Renal cortical epithelial cell (primary cell): ENCODE results near the gene PCNX1. TPM values are rescaled to one million over a fixed set of nuclear protein-coding genes. Genes with fewer than 3 reads are reported as not detected.
"Not testable (repeated sequence)": the region's sequence is repeated elsewhere in the genome, so short reads cannot be mapped to it uniquely, and the experiment has no call there.

Source experiments
- DNase-seq: peaks from one replicate; pipeline ENCODE4 v3.0.0-alpha.2; 2011; ENCODE audit warnings: low read depth
- total RNA-seq: library from RNA; depleted of rRNA; stranded (reverse); fragments of >200 nt; gene quantifications from 2 replicates; pipeline ENCODE4 v1.2.3, GENCODE V29; 2014

The PCNX1 gene
- total RNA-seq = 40.1 and 69.0 TPM in 2 replicates

DNA sequence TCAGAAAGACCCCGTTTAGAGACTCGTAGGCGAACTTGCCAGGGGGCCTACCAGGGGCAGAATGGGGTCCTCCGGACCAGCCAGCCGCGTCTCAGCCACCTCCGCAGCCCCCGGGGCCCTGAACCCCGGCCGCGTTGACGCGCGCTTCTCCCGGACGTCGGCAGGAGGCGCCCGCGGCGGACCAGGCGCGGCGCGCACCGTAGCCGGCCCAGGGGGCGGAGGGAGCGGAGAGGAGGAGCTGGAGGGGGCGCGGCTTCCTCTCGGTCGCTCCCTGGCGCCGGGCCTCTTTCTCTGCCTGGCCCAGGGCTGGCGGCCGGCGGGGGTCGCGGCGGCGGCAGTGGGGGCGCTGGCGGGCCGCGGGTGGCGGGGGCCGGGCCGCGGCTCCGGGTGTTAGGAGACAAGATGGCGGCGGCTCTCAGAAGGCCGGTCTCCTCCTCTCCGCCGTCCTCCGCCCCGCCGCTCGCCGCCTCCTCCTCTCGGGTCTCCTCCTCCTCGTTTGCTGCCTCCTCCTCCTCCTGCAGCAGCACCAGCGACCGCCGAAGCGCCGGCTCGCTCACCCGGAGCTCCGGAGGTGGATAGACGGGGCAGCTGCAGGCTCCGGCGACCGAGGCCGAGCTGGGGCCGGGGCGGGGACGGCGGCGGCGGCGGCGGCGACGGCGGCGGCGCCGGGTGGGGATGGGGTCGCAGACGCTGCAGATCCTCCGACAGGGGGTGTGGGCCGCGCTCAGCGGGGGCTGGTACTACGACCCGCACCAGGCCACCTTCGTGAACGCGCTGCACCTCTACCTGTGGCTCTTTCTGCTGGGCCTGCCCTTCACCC, at the start of gene PCNX1:
PCNX1 (plus strand) TSS at position 284 of the 820 bp plus-strand sequence; CDS start at position 676, 392 bp downstream.
- DNase-seq = peak; percentile 54

- no peak for DNase-seq
Observed at GRCh38 chr14:70857496-70857890, 49.8 kb upstream of the PCNX1 start.

DNA sequence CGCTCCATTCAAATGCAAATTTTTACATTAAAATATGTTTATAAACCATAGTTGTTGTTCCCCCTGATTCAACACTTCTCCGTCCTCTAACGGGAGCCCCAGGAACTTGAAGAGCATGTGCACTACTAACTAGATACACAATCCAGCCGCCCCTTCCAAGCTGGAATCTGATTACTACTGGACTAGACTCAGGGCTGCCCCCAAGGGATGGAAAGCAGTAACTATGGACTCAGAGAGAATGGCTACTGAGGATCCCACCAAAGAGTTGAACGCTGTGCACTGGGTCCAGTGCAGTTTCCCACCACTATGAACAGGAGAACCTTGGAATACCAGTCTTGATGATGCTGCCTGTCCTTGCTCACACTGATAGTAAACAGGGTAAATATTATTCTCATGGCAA, 48.6 kb upstream of the PCNX1 start:
- DNase-seq = no peak

DNA sequence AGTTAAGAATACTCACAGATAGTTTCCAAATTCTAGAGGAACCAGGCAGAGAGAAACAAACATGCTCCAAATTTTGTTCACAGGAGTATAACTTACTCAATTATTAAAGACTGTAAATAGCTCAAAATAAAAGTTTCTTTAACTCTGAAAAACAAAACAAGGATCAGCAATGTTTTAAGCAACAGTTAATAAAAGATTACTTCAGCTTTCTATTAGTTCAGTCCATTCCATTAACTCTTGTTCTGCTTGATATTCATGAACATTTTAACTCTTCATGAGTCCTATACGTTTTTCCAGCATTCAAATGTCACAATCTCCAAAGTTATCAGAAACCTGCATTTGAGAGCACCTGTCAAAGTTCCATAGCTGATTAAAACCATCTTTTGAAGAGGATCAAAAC, 40.3 kb upstream of the PCNX1 start:
- DNase-seq = not testable (repeated sequence)

- no peak for DNase-seq
Observed at GRCh38 chr14:70871001-70871400, 36.3 kb upstream of the PCNX1 start.

DNA sequence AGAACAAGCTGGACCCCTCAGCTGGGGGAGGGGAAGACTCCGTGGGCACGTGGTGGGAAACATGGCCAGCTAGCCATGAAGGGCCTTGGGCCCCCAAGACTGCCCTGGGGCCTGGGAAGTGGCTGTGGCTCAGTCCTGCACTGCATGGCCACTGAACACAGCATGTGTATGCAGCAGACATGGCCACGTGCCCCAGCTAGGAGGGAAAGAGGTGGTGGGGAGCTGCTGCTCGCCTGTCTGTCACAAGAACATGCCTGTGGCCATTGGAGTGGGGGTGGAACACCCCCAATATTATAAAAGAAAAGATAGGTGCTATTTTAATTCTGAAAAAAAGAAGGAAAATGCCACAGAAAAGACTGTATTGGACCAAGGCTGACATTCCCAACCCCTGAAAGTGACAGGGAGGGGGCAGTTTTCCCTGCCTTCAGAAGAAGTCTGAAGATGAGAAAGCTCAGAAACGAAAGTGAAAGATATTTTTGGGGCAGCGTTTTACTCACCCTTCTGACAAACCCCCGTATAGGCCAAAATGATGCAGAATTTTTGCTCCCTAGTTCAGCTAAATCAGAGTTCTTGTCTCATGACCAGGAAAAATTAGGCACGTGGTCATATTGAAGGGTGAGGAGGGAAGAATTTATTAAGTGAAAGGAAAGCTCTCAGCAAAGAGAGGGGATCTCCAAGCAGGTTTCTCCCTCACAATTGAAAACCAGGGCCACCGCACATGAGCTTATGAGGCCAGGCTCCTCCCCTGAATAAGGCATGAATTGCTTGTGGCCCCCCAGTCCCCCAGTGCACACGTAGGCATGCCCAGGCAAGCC, 35.2 kb upstream of the PCNX1 start:
- DNase-seq = no peak

DNA sequence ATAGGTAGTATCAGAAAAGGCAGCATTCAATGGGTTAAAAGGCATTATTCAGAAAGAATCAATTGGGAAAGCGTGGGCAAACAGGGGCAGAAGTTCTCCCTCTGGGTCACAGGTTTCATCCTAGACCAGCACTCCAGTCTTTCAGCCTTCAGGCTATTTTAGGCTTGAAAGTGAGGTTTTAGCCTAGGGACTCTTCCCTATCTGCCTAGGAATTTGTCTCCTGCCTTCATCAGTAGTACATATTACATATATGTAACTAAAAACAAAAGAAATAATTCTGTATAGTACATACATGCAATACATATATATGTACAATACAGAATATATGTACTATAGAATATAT, 34.6 kb upstream of the PCNX1 start:
- no peak for DNase-seq

GRCh38 chr14:70873627-70874026, 33.6 kb upstream of the PCNX1 start:
- no peak for DNase-seq

- not testable (repeated sequence) for DNase-seq
Observed at GRCh38 chr14:70875811-70876460, 31.3 kb upstream of the PCNX1 start.

DNA sequence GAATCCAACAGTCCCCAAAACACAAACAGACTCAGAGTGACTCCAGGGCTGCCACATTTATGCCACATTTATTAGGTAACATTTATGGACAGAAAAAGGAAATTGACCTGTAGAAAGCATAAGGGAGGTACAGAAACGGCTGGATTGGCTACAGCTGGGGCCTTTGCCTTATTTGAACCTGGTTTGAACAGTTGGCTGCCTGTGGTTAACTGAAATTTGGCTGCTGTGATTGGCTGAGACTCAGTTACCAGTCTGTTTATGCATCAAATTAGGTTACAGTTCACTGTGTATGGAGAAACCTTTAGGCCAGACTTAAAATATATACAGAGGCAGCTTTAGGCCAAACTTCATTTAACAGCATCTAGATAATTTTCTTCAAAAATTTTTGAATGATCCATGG, 27.8 kb upstream of the PCNX1 start:
- no peak for DNase-seq

GRCh38 chr14:70880888-70881287, 26.4 kb upstream of the PCNX1 start:
- DNase-seq = not testable (repeated sequence)

DNA sequence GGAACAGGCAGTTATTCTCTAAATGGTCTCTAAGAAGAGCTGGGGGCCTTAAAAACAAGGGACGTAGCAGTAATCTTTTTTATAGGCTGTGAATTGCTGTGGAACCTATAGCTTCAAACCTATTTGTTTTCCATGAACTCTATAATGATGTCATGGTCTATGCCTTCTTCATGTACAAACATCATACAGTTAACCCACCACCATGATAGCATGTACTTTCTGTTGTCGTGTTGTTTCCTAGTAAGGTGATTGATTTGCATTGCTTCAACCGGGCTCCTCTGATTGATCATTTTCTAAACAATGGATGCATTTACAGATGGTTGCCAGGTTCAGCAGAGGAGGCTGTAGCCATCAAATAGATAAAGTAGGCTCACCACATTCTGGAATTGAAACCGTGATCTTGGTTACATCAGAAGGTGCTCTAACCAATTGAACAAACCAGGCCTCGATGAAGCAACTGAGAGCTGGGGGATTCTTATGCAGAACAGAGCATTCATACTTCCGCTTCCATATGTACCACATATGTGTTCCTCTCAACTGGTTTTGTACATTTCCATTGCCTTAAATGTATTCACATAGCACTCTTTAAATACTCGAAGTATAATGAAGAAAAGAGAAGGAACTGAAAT, 25.6 kb upstream of the PCNX1 start:
- DNase-seq = no peak

DNA sequence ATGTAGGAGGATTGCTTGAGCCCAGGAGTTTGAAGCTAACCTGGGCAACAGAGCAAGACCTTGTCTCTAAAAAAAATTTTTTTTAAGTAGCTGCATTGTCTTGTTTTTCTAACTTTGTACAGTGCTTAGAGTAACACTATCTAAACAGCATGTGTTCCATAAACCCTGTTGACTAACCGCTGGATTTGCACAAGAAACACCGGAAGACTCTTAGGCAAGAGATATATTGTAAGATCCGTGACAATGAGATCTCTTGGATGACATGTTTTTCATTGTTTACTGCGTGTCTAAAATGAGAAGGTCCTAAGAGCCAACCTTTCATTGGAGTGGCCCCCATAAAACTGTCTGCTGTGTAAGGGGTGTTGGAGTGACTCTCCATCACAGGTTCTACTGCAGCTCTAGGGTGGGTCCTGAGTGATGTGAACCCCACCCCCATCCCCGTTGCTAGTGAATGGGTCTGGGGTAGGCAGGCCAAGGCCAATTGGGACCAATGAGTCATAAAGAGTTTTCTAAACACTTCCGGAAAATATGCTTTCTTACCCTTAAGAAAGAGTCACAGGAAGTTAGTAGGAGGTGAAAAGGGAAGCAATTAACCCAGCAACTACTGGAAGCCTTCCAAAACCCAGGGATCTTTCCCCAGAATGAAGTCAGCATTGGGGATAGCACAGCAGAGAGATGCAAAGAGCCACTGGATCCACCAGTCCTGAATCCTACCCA, 24.3 kb upstream of the PCNX1 start:
- DNase-seq = peak; percentile 65

- peak; percentile 27 for DNase-seq
Observed at GRCh38 chr14:70884595-70885342, 22.5 kb upstream of the PCNX1 start.

DNA sequence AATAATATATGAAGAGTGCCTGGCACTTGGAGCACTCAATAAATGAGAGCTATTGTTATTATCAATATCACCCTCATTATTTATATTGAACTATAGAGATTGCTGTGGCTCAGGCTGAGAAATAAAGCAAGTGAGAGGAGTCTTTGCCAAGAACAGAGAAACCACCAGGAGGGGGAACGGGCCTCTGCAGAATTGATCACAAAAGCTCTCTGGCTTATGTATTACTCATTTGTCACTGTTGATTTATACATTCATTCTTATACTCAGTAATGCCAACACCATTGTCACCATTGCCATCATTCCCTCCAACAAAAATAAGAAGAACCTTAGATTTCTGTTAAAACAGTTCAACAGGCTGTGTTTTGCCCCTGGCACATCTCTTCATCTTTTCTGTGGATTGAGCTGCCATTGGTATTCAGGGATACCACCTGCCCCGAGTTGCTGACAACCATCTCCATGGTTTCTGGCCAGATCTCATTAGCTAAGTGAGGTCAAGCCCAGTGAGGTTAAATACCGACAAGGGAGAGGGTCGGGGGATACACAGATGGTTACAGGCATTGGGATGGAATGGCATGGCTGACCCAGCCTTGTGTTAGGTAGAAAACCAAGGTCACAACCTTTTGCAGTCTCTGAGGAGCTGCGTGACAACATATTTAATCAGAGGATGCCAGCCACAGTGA, 21.8 kb upstream of the PCNX1 start:
- no peak for DNase-seq

- DNase-seq = no peak
Observed at GRCh38 chr14:70886421-70887206, 20.6 kb upstream of the PCNX1 start.

DNA sequence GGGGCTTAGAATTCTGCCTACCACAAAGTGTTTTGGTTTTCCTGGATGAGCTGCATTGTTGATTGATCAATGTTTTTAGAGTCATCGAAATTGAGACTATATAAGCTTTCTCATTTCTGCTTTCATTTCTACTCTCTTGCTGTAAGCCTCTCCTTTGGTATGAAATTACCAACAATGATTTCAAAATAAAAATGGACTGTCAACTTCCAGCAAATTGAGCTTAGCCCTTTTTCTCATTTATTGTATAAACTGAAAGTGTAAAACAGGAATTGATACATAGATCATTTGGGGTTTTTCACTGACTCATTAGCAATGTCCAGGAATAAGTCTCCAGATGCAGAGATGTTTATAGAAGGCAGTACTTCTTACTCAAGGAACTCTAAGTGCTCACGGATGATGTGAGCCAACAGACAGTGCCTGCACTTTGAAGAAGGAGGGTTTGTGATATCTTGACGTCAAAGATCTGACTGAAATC, 20.0 kb upstream of the PCNX1 start:
- DNase-seq = no peak

DNA sequence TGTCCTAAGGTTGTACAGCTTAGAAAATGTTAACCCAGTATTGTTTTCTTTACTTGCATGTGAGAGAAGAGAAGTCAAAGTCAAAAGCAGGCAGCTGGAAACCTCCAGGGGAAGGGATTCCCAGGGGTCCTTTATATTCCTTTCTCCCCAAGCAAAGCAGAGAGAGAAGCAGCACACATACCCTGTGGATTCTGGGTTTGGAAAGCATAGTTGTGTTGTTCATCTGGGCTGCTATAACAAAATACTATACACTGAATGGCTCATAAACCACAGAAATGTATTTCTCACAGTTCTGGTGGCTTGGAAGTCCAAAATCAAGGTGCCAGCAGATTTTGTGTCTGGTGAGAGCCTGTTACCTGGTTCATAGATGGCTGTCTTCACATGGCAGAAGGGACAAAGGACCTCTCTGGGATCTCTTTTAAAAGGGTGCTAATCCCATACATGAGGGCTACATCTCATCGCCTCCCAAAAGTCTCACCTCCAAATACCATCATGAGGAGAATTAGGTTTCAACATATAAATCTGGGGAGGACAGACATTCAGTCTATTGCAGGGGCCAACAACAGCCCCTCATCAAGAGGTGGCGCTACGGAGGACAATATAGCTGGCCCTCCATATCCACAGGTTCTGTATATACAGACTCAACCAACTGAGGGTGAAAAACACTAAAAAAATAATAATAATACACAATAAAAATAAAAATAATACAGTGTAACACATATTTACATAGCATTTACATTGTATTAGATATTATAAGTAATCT, 19.3 kb upstream of the PCNX1 start:
- no peak for DNase-seq
